GM18519 (cell line): ENCODE data around the gene MECP2.
"Not testable (repeated sequence)": the region's sequence is repeated elsewhere in the genome, so short reads cannot be mapped to it uniquely, and the experiment has no call there.

Experiments used
- ATAC-seq: cut with Tn5 transposase; IDR thresholded peaks from one replicate; pipeline ENCODE4 v1.9.1; 2021; ENCODE audit warnings: mild to moderate bottlenecking, moderate library complexity; ENCODE audit not compliant: unreplicated experiment, low FRiP score

MECP2 gene

DNA sequence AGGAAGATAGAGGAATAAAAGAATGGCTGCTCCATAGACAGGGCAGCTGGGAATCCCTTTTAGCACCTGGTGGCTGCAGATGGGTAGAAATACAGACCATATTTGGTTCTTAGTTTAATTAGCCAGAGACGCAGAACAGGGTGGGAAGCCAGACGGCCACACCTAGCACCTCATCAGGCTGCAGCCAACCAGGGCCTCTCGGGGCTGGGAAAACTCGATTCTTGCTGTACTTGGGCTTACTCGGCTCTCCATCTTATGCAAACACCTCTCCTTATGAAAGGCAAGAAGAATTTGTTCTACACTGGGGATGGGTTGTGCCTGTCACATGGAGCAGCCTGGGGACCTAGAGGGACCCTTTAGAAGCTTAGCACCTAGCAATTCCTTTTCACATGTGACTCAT, 97.5 kb downstream of the MECP2 start:
- no peak for ATAC-seq

DNA sequence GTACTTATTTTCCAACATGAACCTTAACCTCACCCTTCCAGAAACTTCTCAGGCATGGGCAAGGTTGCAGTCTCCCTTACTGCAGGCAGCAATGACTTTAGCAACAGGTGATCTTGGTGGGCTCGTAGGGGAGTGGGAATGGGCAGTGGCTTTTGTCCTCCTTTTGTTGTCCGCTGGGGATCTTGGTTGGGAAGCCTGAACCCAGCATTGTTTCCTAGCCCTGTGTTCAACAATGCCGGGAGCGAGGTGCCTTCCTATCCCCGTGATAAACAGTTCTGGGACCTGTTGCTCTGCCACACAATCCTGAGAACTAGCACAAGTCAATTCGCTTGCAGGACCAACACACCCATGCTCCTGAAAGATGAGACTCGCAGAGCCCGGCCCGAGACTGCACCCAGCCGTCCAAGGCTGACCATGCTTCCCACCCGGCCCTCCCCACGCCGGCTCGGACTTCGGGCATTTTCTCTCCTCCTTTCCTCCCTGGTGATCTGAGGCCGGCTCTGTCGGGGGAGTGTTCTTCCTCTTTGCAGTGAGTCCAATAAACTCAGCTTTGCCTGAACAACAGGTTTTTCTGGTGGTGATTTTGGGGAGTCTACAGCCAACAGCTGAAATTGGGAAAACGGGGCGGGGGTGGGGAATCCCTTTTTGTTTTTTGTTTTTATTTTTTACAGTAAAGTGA, 98.0 kb downstream of the MECP2 start:
- no peak for ATAC-seq

DNA sequence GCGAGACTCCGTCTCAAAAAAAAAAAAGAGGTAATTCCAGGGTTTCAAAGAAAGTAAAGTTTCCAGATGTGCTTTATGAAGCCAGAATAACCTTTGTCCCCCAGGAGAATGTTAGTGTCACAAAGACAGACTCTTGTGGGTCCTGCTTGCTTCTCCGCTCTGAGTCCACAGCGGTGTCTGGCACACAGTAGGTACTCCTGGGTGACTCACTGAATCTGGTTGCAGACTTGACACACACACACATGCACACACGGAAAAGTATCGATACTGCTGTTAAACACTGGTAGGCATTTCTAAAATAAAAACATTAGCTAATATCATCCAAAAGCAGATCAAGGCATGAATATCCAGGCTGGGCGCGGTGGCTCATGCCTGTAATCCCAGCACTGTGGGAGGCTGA, 102.0 kb downstream of the MECP2 start:
- ATAC-seq = no peak

DNA sequence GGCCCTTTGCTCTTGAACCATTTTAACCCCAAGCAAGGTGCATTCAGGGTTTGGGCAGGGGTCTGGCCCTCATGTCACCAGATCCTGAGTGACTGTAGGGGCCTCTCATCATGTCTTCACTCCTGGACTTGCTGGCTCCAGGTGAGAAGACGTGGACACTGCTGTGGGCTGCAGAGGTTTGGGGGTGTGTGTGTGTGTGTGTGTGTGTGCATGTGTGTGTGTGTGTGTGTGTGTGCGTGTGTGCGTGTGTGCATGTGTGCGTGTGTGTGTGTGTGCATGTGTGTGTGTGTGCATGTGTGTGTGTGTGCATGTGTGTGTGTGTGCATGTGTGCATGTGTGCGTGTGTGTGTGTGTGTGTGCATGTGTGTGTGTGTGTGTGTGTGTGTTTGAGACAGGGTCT, 103.1 kb downstream of the MECP2 start:
- not testable (repeated sequence) for ATAC-seq

DNA sequence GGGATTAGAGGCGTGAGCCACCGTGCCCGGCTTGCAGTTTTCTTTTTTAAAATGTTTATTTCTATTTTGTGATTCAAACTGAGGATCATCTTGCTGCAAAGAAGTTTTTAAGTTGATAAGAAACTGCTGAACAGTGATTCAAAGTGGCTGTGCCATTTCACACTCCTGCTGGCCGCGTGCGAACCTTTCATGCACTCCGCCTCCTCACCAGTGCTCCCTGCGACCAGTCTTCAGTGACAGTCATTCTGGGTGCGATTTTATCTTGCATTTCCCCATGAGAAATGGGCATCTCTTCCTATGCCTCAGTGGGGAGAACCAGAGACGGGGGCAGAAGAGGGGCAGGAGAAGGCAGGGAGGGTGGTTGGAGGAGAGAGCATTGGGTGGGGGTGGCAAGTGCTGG, 103.5 kb downstream of the MECP2 start:
- no peak for ATAC-seq

DNA sequence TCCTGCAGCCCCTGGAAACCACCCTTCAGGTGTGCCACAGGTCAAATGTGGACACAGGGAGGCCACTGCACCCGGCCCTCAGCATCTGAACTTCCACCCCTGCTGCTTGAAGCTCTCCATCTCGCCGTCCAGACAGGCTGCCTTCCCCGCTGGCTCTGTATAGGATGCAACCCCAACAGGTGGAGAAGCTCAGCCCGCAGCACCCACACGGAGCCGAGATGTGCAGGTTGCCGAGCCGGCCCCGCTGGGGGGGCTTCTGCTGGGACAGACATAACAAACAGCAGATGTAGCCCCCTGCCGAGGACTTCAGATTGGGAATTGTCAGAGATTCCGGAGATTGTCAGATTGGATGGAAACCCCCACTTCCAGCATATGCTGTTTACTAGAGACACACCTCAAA, 104.4 kb downstream of the MECP2 start:
- no peak for ATAC-seq

DNA sequence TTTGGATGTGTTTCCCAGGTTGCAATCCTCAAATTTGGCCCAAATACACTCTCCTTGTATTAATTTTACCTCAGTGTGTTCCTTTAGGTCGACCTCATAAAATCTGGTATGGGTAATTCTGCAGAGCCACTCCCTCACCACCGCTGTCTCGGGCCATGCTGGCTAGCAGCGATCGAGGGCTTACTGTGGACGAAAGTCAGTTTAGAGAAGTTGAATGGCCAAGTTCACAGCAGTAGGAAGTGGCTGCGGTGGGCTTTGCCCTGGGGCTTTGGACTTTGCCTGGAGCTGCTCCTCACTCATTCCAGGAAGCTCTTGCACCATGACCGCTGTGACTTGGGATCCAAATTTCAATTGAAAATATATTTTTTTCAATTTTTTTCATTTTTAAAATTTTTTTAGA, 105.3 kb downstream of the MECP2 start:
- no peak for ATAC-seq

DNA sequence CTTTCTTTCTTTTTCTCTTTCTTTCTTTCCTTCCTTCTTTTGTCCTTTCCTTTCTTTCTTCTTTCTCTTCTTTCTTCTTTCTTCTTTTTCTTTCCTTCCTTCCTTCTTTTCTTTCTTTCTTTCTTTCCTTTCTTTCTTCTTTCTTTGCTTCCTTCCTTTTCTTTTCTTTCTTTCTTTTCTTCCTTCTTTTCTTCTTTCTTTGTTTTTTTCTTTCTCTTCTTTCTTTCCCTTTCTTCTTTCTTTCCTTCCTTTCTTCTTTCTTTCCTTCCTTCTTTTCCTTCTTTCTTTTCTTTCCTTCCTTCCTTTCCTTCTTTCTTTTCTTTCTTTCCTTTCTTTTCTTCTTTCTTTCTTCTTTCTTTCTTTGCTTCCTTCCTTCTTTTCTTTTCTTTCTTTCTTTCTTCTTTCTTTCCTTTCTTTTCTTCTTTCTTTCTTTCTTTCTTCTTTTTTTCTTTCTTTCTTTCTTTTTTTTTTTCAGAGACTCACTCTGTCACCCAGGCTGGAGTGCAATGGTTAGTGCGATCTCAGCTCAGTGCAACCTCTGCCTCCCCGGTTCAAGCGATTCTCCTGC, 106.4 kb downstream of the MECP2 start:
- no peak for ATAC-seq

DNA sequence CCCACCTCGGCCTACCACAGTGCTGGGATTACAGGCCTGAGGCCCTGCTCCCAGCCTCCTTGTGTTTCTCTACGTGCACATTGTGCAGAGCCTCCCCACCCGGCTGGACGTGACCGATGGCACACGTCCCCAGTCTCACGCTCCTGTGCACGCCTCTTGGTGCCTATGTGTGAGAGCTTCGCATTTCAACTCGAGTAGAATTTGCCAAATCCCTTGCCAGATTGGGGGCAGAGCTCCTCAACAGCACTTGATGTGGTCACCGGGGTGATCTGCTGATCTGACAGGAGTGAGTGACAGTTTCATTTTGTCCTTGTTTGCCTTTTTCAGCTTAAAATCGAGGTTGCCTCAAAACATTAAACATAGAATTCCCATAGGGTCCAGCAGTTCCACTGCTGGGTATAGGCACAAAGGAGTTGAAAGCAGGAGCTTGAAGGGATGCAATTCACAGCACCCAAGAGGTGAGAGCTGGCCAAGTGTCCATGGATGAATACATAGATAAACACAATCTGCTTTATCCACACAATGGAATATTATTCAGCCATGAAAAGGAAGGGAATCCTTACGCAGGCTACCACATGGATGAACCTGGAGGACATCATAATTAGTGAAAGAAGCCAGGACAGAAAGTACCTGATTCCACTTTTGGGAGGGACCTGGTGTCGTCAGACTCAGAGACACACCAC, 107.4 kb downstream of the MECP2 start:
- ATAC-seq = no peak

DNA sequence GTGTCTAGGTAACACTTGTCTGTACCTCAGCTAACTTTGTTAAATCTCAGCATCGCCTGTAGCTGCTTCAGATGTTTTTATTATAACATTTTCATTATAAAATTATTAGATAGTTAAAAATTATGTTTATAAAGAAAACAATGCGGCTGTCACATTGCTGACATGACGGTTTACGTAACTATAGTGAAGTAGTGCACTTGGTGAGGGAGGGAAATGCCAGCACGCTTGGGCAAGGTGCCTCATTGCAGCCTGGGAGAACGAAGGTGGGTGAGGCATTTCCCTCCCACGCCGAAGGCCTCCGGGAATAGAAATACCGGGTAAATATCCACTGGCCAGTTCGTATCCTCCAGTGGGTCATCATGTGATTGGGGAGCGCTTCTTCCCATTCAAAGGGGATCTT, 109.0 kb downstream of the MECP2 start:
- ATAC-seq = no peak

DNA sequence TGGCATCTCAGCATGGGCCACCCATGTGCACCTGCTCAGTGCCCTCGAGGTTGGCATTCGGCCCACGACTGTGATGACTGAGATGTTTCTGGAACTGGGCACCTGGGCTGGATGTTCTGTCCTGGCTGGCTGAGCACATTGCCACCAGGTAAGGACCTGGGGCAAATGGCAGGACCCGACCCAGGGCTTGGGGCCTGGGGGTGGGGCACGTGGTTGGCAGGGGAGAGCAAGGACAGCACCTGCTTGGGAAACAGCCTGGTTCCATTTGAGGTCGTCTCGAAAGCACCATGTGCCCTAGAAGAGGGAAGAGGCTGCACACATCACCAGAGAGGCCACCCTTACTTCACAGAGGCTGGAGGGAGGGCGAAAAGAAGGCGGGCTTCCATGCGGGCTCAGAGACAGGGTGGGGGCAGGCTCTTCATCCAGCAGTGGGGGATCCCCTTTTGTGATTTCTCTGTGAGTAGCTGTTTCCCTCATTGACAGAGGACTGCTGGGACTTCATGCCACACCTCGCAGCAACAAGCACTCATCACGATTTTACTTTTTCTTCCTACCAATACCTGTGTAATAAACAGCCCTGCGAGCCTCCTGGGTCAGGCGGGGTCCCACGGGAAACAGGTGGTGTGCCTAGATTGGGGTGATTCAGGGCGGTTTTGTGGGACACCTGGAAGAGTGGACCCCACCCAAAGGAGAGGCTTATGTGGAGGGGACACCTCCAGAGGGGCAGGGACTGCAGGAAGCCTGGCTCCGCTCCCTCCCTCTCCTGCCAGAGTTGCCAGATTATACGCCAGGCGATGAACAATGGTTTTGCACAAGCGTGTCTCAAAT, 113.0 kb downstream of the MECP2 start:
- ATAC-seq = no peak

DNA sequence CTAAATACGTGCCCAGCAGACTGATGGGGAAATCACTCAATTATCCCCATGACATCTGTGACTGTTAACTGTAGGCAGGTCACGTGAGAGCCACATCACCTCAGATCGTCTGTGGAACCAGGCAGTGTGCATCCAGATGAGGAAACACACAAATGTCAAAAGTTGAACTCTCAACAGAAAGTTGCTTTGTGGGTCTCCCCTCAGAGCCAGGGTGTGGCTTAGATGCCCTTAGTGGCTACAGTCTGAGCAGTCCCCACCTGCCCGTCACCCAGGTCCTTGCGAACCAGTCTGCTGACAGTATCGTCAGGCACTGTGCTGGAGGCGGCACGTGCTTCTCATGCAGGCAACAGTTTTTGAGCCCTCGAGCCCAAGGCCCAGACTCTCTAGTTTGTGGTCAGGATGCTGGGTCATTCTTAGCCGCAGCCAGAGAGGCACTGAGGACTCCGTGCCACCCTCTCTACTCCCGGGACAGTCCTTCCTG, 114.2 kb downstream of the MECP2 start:
- ATAC-seq = no peak

DNA sequence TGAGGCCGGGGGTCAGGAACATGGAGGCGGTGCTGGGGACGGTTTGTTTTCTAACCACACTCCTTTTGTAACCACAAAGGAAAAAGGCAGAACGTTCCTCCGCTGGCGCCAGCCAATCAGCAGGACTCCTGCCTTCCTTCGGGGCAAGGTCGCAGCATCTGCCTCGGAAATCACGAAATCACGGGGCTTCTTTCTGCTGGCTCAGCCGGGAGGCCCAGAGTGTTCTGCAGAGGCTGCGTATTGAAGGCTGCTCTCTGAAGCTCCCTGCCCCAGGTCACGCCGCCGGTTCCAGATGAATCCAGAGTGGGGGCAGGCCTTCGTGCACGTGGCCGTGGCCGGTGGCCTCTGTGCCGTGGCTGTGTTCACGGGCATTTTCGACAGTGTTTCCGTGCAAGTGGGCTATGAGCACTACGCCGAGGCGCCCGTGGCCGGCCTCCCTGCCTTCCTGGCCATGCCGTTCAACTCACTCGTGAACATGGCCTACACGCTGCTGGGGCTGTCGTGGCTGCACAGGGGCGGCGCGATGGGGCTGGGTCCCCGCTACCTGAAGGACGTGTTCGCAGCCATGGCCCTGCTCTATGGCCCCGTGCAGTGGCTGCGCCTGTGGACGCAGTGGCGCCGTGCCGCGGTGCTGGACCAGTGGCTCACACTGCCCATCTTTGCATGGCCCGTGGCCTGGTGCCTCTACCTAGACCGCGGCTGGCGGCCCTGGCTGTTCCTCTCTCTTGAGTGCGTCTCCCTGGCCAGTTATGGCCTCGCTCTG, 115.6 kb downstream of the MECP2 start:
- no peak for ATAC-seq

DNA sequence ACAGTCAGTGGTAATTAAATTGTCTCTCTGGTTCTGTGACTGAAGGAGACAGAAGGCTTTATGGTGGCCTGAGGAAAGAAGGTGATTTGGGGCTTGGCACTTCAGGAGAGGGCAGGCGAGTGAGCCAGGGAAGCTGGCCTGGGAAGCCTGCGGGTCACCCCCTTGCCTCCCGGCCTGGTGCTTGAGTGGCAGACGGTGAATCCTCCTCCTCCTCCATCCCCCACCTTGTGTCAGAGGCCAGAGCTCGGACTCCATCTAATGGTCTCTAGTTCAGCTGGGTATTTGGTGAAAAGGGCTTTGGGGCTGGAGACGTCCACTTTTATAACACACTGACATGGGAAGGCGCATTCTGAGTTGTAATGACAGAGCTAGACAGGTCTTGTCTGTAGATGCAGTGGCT, 116.3 kb downstream of the MECP2 start:
- no peak for ATAC-seq

DNA sequence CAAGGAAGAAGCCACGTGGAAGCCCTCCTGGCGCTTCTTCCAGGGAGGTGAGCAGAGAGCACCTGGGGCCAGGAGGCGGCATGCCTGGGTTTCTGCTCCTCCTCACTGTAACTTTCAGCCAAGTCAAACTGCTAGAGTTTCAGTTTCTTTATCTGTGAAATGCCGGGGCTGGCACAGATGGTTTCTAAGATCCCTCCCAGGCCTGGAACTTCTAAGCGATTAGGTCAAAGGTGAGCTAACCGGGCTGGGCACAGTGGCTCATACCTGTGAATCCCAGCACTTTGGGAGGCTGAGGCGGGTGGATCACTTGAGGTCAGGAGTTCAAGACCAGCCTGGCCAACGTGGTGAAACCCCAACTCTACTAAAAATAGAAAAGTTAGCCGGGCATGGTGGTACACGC, 117.1 kb downstream of the MECP2 start:
- ATAC-seq = not testable (repeated sequence)

DNA sequence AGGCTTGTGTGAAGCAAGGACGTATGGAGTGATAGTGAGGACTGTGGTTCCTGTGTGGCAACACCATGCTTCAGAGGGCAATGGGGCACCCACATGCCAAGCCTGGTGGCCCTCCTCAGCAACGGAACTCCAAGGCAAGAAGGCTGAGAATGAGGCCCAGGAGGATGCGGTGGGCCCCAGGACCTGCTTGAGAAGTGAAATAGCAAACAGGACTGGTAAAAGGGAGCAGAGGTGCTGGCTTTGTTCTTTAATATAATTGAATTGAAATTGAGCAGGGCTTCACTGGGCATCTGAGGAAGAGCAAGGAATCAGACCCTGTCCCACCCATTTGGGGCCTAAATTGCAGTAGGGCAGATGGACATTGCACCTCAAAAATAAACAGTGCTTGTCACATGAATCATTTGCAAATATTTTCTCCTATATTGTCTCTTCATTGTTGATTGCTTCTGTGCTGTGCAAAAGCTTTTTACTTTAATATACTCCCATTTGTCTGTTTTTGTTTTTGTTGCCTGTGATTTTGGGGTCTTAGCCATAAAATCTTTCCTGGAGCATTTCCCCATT, 122.7 kb downstream of the MECP2 start:
- ATAC-seq = no peak

DNA sequence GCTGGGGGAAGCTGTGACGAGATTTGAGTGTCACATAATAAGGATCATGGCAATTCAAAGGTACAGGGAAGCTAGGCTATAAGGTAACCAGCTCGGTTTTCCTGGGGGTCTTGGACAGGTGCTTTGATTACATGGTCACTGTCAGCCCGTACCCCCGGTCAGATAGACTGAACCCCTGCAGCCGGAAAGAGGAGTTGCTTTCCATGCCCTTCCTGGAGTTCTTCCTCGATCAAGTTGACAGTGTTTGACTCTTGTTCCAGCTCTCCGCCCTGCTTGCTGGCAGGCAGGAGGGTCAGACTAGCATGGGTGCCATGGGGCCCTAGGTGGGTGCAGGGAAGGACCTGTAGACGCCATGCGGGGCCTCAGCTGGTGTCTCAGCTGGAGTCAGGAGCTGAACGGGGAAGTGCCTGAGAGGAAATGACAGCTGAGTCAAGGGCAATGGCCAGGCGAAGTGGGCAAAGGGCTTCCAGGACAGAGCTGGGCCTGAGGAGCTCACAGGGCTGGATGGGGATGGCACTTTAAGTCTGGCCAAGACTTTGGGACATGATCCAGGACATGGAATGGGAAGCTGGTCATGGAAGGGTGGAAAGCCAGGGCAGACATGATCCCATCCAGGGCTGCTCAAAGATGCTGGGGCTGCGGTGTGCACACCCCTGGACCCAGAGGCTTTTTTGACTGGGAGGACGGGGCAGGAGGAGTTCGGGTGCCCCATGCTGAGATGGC, 123.4 kb downstream of the MECP2 start:
- no peak for ATAC-seq

DNA sequence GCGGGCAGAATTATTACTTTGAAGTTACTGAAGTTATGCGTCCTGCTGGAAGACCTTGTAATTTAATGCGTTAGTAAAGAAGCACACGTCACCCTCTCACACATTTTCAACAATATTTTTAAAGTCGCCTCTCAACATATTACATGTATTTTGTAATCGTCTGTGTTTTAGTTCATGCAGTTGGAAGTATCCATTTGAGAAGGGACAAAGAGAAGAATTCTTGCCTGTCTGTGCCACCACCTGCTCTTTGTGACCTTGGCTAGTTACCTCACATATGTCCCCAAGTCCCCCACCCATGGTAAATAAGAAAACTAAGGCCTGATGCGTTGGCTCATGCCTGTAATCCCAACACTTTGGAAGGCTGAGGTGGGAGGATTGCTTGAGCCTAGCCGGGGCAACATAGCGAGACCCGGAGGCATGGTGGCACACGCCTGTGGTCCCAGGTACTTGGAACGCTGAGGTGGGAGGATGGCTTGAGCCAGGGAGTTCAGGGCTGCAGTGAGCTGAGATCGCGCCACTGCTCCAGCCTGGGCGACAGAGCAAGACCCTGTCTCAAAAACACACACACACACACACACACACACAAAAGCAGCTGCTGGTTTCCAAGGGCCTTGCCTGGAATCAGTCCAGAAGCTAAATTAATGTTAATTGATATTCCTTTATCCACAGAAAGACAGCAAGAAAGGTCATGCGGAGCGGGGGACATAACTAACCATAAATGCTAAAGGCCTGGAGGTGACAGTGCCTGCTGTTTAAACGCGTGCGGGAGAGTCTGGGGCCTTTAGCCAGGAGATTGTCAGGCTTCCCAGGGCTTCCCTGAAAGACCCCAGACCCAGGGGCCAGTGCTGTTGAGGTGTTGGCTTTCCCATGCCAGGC, 124.2 kb downstream of the MECP2 start:
- no peak for ATAC-seq
